ENCODE measurements around the gene ZNF518A. TPM values are rescaled to one million over a fixed set of nuclear protein-coding genes. Genes with fewer than 3 reads are reported as not detected.
A peak's percentile ranks its signal among the peaks of the same experiment; 100 is the strongest.
"Not testable (repeated sequence)": the region's sequence is repeated elsewhere in the genome, so short reads cannot be mapped to it uniquely, and the experiment has no call there.

ZNF518A gene
- total RNA-seq, 2 donors from 2014 or later: 20.0 to 23.1 TPM

GRCh38 chr10:96130326-96130995 lies 364 bp downstream of the ZNF518A start:
- intact Hi-C loops (cut with DNase I): loop anchor here in 1 of 2 donors (1.0 kb wide), 1 partner anchor 40 kb away; no protein-coding TSS in a partner anchor
- DNase-seq (ENCODE audit: low spot score): peak; percentile 90

GRCh38 chr10:96131621-96132020 lies 1.5 kb downstream of the ZNF518A start:
- intact Hi-C loops (cut with DNase I): no loop called here
- no peak for DNase-seq (ENCODE audit: low spot score)

GRCh38 chr10:96133135-96133534 lies 3.0 kb downstream of the ZNF518A start:
- intact Hi-C loops (cut with DNase I): no loop called here
- no peak for DNase-seq (ENCODE audit: low spot score)

- no peak for DNase-seq (ENCODE audit: low spot score)
- intact Hi-C loops (cut with DNase I): no loop called here
Observed at GRCh38 chr10:96136810-96137209, 6.7 kb downstream of the ZNF518A start.

GRCh38 chr10:96137567-96137966 lies 7.5 kb downstream of the ZNF518A start:
- intact Hi-C loops (cut with DNase I): no loop called here

GRCh38 chr10:96138102-96138501 lies 8.0 kb downstream of the ZNF518A start:
- no peak for DNase-seq (ENCODE audit: low spot score)
- intact Hi-C loops (cut with DNase I): no loop called here

More at GRCh38 chr10:96137567-96137966, 7.5 kb downstream of the ZNF518A start:
- DNase-seq (ENCODE audit: low spot score): no peak

GRCh38 chr10:96152437-96152836 lies 22.3 kb downstream of the ZNF518A start:
- DNase-seq (ENCODE audit: low spot score): no peak
- intact Hi-C loops (cut with DNase I): no loop called here

- intact Hi-C loops (cut with DNase I): no loop called here
- no peak for DNase-seq (ENCODE audit: low spot score)
Observed at GRCh38 chr10:96153070-96153469, 23.0 kb downstream of the ZNF518A start.

GRCh38 chr10:96165726-96166125 lies 35.6 kb downstream of the ZNF518A start:
- intact Hi-C loops (cut with DNase I): no loop called here
- DNase-seq (ENCODE audit: low spot score): no peak

- intact Hi-C loops (cut with DNase I): no loop called here
- no peak for DNase-seq (ENCODE audit: low spot score)
Observed at GRCh38 chr10:96168546-96168945, 38.4 kb downstream of the ZNF518A start.

- no peak for DNase-seq (ENCODE audit: low spot score)
- intact Hi-C loops (cut with DNase I): no loop called here
Observed at GRCh38 chr10:96170230-96170629, 40.1 kb downstream of the ZNF518A start.

- intact Hi-C loops (cut with DNase I): no loop called here
Observed at GRCh38 chr10:96172666-96173065, 42.6 kb downstream of the ZNF518A start.

GRCh38 chr10:96176985-96177384 lies 46.9 kb downstream of the ZNF518A start:
- intact Hi-C loops (cut with DNase I): no loop called here
- no peak for DNase-seq (ENCODE audit: low spot score)

More at GRCh38 chr10:96172666-96173065, 42.6 kb downstream of the ZNF518A start:
- no peak for DNase-seq (ENCODE audit: low spot score)

GRCh38 chr10:96188421-96188820 lies 58.3 kb downstream of the ZNF518A start:
- DNase-seq (ENCODE audit: low spot score): no peak
- intact Hi-C loops (cut with DNase I): no loop called here

- intact Hi-C loops (cut with DNase I): no loop called here
- DNase-seq (ENCODE audit: low spot score): no peak
Observed at GRCh38 chr10:96188916-96189315, 58.8 kb downstream of the ZNF518A start.

GRCh38 chr10:96189505-96189904 lies 59.4 kb downstream of the ZNF518A start:
- DNase-seq (ENCODE audit: low spot score); intact Hi-C loops (cut with DNase I): not testable (repeated sequence)

GRCh38 chr10:96201525-96201924 lies 71.4 kb downstream of the ZNF518A start:
- intact Hi-C loops (cut with DNase I): no loop called here
- no peak for DNase-seq (ENCODE audit: low spot score)

GRCh38 chr10:96205580-96205979 lies 75.5 kb downstream of the ZNF518A start:
- intact Hi-C loops (cut with DNase I): no loop called here
- no peak for DNase-seq (ENCODE audit: low spot score)

GRCh38 chr10:96208271-96208670 lies 78.2 kb downstream of the ZNF518A start:
- DNase-seq (ENCODE audit: low spot score): no peak
- intact Hi-C loops (cut with DNase I): no loop called here

- intact Hi-C loops (cut with DNase I): no loop called here
- no peak for DNase-seq (ENCODE audit: low spot score)
Observed at GRCh38 chr10:96208946-96209345, 78.8 kb downstream of the ZNF518A start.

- no peak for DNase-seq (ENCODE audit: low spot score)
- intact Hi-C loops (cut with DNase I): no loop called here
Observed at GRCh38 chr10:96211764-96212163, 81.7 kb downstream of the ZNF518A start.
